GM13976 (cell line): ENCODE results near the gene SPEF2.

Experiments used
- DNase-seq: peaks from one replicate; pipeline ENCODE4 v3.0.0; 2012; ENCODE audit warnings: low spot score
- CTCF ChIP-seq: IDR thresholded peaks from 2 replicates; pipeline ENCODE4 v1.5.1; 2012; ENCODE audit warnings: borderline replicate concordance, mild to moderate bottlenecking; ENCODE audit not compliant: insufficient read depth; ENCODE audit errors: extremely low read depth, missing control alignments, control extremely low read depth
- in situ Hi-C: fragments of 300-500 bp; cut with MboI; formaldehyde crosslinking; loops from one replicate; pipeline ENCODE4 v1.12.0; 2022; ENCODE audit warnings: low sequenced_read_pairs, mixed read lengths, inconsistent platforms; ENCODE audit not compliant: unreplicated experiment

SPEF2 gene

GRCh38 chr5:35651002-35651756 lies 33.5 kb downstream of the SPEF2 start:
- in situ Hi-C loops = loop anchor here (5.0 kb wide), 1 partner anchor 276 kb away; no protein-coding TSS in a partner anchor
- TF ChIP-seq CTCF = peak; percentile 30
- DNase-seq = peak; percentile 33

- no peak for DNase-seq
- no peak for TF ChIP-seq CTCF
- in situ Hi-C loops = no loop called here
These were observed 39.1 kb downstream of the SPEF2 start for GRCh38 chr5:35656721-35657120.

GRCh38 chr5:35657877-35658276 lies 40.2 kb downstream of the SPEF2 start:
- TF ChIP-seq CTCF = no peak
- in situ Hi-C loops = no loop called here
- no peak for DNase-seq

- TF ChIP-seq CTCF = no peak
- in situ Hi-C loops = no loop called here
- DNase-seq = no peak
These were observed 41.9 kb downstream of the SPEF2 start for GRCh38 chr5:35659556-35659955.

GRCh38 chr5:35660451-35660850 lies 42.8 kb downstream of the SPEF2 start:
- in situ Hi-C loops = no loop called here
- no peak for TF ChIP-seq CTCF
- no peak for DNase-seq

- no peak for DNase-seq
- TF ChIP-seq CTCF = no peak
- in situ Hi-C loops = no loop called here
These were observed 46.9 kb downstream of the SPEF2 start for GRCh38 chr5:35664584-35664983.

- no peak for DNase-seq
- TF ChIP-seq CTCF = no peak
- in situ Hi-C loops = no loop called here
These were observed 47.4 kb downstream of the SPEF2 start for GRCh38 chr5:35665096-35665495.
